Embryonic facial prominence (tissue), 1 donor: ENCODE results near the gene IRAK2.

ENCODE experiments used
- DNase-seq: peaks from one replicate; pipeline ENCODE4 v3.0.0-alpha.2; 2016; ENCODE audit errors: extremely low spot score

Gene IRAK2

DNA sequence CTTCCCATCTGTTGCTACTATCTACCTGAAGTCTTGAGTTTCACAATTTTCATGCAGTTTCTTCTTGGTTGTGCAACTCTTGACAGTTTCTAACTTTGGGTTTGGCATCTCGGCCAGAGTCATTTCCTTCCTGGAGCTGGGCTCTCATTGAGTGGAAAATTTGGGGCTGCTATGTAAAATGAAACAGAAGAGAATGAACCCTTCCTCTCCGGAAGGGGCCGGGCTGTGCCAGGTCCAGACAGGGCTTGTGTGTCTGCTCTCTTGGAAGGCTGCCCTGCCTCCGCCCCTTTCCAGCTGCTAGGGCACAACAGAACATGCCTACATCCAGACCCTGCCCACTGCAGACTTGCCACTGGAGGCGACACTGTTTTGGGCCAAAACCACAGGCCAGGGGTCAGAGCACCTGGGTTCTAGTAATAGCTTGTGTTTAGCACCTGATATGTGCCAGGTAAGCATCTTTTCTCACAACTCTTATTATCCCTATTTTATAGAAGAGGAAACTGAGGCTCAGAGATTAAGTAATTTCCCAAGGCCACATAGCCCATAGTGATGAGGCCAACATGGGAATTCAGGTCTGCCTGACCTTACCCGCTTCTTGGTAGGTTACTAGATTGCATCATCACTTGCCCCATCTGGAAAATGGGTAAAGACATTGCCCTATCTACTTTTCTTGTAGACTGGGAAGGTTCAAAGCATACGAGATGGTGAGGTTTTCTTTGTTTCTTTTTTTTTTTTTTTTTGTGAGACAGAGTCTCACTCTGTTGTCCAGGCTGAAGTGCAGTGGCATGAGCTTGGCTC is 25.0 kb downstream of the IRAK2 start:
- DNase-seq, result no peak

DNA sequence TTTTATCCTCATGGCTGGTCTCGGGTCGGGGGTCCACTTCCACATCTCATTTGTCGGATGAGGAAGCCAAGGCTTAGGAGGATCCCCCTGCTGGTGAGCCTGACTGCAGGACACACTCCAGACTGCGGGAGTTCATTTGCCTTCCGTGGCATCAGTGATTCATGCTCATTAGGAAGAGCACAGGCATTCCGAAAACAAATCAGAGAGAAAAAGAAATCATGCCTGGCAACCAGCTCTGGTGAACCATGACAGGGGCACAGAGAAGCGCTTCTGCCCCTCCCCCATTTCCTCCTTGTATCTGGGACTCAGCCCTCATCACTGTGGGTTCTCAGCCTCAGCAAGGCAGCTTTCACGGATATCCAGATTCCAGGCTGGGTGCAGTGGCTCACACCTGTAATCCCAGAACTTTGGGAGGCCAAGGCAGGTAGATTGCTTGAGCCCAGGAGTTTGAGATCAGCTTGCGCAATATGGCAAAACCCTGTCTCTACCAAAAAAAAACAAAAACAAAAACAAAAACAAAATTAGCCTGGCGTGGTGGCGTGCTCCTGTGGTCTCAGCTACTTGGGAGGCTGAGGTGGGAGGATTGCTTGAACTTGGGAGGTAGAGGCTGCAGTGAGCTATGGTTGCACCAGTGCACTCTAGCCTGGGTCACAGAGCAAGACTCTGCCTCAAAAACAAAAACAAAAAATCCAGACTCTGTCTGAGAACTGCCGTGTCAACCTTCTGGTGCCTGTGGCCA is 28.4 kb downstream of the IRAK2 start:
- DNase-seq, result no peak

DNA sequence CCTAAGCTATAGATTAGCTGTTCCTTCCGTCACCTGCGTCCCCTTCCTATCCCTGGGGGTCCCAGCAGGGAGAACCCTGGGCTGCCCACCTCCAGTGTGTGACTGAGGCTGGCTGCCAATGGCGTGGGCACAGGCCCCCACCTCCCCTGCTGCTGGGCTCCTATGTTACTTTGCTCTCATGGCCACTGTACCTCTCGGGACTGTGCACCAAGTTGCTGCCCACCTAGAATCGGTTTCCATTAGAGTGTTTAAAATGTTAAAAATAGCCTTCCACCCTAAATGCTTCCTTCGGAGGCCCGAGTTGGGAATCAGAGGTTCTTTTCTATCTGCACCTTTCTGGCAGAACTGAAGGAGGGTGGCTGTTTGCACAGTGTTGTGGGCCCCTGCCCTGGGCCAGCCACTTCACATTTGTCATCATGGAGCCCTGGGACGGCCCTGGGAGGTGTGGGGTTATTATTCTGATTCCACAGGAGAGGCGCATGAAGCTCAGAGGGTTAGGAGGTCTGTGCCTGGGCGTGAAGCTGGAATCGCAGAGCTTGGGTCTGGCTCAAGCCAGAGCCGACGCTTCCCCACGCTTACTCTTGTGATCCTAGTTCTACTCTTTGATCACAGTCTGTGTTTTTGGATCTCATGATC is 29.1 kb downstream of the IRAK2 start:
- DNase-seq, result no peak

DNA sequence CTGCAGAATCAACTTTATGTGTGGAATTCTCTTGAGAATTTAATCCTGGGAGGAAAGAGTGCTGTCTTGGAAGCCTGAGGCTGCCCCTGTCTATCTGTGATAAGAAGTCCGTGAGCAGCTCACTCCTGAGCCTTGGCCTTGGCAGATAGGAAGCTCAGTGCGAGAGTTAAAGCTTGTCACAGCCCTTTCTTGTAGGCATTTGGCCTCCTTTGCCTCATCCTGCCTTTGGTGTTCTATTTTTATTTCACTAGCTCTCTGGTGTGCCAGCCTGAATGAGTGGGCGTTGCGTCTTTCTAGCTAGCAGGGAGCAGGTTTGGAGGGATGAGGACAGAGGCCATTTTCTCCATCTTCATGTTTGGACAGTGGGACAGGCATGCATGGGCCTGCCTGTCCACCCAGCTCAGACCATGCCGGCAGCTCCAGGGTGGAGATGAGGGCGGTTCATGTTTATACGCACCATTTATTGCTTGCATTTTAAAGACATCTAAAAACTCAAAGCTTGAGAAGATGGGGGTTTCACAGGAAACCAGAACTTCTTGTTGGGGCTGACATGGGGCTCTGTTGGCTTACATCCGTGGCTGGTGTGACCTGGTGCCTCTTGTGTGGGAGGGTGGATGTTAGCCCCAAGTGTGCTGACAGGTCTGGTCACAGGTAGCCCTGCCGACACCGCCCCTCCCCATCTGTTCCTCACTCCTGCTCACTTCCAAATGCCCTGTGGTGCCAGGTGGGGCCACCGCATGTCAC is 29.8 kb downstream of the IRAK2 start:
- no peak for DNase-seq

DNA sequence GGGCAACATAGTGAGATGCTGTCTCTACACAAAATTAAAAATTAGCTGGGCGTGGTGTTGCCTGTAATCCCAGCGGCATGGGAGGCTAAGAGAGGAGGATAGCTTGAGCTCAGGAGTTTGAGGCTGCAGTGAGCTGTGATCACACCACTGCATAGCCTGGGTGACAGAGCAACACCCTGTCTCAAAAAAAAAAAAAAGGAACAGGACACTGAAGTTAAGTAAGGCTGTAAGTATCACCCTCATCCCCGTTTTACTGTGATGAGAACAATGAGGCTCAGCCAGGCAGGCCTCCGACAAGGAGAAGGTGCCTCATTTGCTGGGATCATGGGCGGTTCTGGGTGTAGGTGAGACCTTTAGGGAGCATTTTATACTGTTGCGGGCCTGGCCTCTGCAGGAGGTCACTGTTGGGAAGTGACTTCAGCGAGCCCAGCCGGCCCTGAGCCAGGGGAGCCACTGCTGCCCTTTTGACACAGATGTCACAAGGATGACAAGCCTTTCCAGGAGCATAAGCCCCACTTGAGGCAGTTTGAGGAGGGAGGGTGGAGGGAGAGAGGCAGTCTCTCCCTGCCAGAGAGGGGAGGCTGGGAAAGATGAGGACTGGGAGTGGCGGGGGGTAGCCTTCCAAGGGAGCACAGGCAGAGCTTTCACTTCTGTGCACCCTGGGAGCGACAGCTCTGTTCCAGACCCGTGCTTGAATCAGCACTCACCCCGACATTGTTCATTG is 30.8 kb downstream of the IRAK2 start:
- DNase-seq, result no peak

DNA sequence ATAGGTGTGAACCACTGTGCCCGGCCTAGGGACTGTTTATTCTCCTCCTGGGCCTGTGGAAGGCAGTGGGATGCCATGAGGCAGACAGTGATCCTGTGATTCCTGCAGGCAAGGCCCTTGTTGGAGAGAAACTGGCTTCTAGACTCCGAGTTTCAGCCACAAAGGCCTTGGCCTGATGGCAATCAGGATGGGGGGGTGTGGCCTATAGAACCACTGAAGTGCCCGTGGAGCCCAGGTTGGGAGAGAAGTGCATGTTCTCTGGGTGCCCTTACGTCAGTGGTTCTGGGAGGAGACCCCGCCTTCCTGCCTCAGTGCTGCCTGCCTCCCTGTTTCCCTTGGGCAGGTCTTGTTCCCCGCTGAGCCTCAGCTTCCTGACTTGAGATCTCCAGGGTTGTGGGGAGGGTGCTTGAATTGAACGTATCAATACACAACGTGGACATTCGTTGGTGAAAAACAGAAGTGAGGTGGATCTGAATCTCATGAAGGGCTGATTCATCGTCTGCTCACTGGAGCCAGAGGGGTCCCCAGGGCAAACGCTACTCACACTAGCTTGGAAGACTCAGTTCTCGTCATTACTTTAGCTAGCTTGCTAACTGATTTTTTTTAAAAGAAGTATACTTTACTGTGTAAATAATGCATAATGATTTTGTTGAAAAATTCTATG is 31.8 kb downstream of the IRAK2 start:
- DNase-seq, result no peak

DNA sequence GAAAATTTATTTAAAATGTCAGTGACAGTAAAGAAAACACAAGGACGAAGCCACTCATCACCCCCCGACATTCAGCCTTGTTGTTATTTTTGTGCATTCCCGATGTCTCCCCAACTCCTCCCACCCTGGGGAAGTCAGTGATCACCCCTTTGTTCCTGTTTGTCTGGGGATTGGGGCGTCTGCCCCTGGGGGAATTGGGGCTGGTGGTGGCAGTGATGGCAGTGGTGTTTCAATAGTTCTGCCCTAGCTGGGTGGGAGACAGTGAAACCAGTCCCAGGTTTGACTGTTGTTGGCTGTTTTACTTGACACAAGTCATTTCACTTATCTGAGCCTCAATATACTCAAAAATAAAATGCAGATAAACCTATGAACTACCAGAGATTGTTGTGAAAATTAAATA is 33.5 kb downstream of the IRAK2 start:
- DNase-seq, result no peak

DNA sequence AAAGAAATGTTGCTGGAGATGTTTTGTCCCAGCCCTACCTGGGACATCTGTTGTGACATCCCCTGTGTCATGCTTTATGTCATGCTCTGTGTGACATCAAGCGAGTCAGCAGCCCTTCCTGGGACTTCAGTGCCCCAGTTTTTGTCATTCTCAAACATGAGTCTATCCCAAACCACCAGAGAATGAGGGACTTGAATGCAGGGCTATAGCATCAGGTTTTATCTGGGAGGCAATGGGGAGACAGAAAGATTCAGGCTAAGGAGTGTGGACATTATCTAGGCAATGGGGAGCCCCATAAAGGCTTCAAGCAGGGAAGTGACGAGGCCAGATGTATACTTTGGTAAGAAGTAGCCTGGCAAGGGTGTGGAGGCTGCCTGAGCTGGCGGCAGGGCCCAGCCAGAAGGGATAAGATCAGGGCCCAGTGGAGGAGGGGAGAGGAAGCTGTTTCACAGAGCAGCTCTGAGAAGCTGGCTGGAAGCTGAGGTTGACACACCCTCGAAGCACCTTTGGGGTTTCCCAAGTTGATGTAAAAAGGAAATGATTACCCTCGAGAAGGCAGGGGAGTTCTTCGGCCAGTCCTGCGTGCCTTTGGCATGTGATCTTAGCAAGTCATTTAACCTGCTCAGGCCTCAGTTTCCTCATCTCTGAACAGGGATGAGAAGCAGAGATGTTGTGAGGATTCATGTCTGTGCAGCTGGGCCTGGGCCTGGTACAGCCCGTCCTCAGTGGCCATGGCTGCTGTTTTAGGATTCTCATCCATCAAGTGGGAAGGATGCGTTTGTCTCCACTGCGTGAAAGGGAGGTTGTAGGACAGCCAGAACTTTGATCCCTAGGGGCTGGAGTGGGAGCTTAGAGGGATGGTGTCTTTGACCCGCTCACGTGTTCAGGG is 34.3 kb downstream of the IRAK2 start:
- no peak for DNase-seq

DNA sequence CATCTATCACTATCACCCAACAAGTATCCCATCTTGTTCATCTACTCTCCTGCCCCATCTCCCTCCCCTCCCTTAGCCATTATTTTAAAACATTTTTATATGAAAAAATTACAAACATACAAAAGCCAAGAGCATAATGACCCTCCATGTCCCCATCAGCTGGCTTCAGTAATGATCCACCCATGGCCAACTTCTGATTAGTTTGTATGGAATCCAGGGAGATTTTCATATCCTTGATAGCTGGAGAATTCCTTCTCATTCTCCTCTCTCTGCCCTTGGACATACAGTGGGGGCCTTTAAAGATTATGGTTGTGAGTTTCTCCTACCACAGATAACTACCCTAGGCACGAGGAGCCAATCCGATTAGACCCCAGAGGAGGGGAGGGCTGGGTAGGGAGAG is 40.2 kb downstream of the IRAK2 start:
- no peak for DNase-seq

DNA sequence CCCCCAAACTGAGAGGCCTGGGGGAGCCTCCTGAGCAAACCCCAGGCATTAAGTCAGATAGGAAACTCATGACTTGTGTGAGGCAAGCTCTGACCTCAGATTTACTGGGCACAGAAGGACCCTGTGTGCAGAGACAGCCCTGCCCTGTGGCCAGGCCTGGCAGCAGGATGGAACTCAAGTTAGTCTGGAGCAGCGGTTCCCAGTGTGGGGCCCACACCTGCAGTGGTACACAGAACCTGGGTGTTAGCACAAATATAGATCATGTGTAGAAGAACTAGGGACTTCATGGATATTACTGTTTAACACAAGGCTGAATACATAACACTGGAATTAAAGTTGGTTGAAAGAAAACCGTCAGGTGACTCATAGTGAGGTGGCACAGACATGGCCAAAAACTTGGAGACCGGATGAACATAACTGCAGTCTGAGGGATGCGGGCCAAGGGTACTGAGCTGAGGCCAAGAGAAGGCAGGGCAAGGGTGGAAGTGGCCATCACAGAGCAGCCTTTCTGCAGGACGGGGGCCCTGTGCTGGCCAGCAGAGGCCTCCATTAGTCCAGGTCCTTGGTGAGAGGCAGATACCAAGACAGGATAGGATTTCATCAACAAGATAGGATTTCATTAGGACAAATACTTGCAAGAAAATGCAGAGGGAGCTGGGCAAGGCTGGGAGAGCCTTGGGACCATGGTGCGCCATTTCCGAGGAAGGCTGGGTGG is 40.9 kb downstream of the IRAK2 start:
- no peak for DNase-seq

DNA sequence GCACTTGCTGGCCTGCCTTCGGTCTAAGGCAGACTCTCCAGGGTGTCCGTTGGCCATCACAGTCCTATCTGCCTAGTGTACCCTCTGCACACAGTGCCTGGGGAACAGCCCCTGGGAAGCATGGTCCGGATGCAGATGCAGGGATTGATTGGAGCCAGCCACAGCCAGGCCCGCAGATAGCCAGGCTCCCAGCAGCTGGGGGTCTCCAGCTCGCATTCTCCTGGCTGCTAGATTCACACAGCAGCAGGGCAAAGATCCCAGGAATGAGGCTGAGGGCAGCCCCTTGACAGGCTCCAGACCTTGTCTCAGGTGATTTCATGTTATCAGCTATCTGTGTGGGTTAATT is 41.4 kb downstream of the IRAK2 start:
- DNase-seq, result no peak

DNA sequence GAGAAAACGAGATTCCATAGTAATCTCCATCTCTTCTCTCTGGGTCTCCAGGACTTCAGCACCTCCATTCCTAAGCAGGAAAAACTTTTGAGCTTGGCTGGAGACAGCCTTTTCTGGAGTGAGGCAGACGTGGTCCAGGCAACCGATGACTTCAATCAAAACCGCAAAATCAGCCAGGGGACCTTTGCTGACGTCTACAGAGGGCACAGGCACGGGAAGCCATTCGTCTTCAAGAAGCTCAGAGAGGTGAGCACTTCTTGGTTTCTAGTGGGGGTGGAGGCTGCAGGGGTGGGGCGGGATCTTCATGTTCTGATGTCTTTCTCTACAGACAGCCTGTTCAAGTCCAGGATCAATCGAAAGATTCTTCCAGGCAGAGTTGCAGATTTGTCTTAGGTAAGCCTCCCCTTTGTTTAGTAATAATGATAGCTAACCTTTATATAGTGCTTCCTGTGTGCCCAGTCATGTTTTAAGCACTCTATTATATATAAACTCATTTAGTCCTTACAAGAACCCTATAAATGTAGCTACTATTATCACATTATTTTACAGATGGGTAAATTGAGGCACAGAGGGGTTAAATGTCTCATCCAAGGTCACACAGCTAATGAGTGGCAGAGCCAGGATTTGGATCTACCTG is 48.6 kb downstream of the IRAK2 start:
- no peak for DNase-seq

DNA sequence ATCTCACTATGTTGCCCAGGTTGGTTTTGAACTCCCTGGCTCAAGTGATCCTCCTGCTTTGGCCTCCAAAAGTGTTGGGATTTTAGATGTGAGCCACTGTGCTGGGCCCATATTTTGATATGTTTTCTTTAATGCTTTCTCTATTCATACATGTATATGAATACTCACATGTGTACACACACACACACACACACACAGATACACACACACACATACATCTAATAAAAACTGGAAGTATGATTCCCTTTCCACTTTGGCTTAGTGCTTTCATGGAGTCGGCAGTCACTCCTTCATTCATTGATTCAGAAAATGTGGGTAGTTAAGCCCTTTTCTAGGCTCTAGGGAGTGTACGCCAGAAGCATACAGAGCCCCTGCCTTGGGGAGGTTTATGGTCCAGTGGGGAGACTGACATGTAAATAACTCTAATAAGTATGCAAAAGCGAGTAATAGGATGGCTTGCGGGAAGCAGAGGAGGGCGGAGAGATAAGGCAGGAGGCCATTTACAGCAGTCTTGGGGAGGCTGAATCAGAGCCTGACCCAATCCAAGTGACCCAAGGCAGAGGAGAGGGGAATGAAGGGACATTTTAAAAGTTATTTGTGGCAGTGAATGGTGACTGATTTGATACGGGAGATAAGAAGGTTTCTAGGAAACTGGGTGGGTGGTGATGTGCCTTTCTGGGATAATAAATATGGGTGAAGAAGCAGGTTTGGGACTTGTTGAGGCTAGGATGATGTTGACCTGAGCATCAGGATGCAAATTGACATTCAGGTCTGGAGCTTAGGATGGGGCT is 51.1 kb downstream of the IRAK2 start:
- DNase-seq, result no peak

DNA sequence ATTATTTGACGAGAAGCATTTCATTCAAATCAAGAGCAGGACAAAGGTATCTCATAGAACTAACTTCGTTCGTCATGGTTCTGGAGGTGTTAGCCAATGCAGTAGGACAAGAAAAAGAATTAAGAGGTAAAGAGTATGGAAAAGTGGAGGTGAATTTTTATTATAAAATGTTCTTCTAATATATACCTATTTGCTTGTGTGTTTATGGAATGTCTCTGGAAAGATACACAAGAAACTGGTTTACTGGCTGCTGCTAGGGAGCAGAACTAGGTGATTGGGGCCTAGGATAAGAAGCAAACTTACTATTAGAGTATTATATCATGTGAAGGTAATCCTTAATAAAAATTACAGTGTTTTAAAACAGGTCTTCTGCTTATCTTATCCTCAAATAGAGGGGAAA is 52.6 kb downstream of the IRAK2 start:
- no peak for DNase-seq

DNA sequence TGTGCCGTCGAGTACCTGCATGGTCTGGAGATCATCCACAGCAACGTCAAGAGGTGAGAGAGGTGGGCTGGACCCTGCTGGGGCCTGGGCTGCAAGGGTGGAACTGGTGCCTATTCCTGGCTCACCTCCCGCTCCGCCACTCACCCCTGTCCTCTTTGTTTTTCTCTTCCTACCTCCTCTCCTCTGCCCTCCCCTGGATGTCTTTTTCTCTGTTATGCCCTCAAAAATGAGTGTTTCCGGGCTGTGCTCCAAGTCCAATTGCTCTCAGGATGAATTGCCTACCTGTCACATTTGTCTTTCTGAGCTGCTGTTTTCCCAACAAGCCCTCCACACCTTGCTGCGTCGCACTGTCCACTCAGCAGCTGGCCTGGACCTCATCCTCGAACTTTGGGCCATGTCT is 55.0 kb downstream of the IRAK2 start:
- DNase-seq, result no peak

DNA sequence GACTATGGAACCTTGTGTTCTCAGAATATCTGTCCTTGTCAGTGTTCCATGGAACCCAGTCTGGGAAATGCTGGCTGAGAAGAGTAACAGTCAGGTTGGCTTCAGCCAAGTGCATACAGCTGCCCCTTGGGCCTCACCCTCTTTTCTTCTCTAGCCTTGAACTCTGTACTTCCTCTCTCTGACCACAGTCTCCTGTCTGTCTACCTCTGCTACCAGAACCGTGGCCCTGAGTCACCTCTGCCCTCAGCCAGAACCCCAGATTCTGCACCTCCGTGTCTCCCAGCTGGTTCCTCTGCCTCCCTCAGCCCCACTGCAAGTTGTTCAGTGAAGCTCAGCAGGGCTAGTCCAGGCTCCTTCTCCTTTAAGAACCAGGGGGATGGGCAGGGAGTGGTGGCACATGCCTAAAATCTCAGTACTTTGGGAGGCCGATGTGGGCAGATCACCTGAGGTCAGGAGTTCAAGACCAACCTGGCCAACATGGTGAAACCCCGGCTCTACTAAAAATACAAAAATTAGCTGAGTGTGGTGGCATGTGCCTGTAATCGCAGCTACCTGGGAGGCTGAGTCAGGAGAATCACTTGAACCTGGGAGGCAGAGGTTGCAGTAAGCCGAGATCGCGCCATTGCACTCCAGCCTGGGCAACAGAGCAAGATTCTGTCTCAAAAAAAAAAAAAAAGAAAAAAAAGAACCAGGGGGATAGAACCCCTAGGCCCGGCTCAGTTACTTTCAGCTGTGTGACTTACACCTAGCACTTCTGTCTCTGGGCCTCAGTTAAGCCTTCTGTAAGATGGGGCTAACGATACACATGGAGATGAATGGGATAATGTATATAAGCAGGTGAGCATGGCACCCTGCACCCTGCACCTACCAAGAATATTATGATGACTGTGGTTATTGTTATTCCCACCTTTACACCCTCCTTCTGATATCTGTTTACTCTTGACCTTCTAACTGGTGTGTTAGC is 59.2 kb downstream of the IRAK2 start:
- DNase-seq, result no peak
